Fibroblast of villous mesenchyme (primary cell): ENCODE data around the gene MFAP4. TPM values are rescaled to one million over a fixed set of nuclear protein-coding genes. Genes with fewer than 3 reads are reported as not detected.

Experiments used
- DNase-seq: peaks from one replicate; pipeline ENCODE4 v3.0.0-alpha.2; 2010; ENCODE audit warnings: low read depth
- H3K4me3 ChIP-seq: 2 replicates; pipeline ENCODE4 v1.5.1; 2011; ENCODE audit warnings: low read depth, mild to moderate bottlenecking, low read length
- CTCF ChIP-seq: IDR thresholded peaks from 2 replicates; pipeline ENCODE4 v1.5.1; 2012; ENCODE audit warnings: low read depth, mild to moderate bottlenecking, low read length; ENCODE audit not compliant: insufficient read depth
- total RNA-seq: library from RNA; depleted of rRNA; stranded (reverse); fragments of >200 nt; gene quantifications from 2 replicates; pipeline ENCODE4 v1.2.3, GENCODE V29; 2012

MFAP4 gene
- total RNA-seq, 1 donor, result 17.7 TPM

DNA sequence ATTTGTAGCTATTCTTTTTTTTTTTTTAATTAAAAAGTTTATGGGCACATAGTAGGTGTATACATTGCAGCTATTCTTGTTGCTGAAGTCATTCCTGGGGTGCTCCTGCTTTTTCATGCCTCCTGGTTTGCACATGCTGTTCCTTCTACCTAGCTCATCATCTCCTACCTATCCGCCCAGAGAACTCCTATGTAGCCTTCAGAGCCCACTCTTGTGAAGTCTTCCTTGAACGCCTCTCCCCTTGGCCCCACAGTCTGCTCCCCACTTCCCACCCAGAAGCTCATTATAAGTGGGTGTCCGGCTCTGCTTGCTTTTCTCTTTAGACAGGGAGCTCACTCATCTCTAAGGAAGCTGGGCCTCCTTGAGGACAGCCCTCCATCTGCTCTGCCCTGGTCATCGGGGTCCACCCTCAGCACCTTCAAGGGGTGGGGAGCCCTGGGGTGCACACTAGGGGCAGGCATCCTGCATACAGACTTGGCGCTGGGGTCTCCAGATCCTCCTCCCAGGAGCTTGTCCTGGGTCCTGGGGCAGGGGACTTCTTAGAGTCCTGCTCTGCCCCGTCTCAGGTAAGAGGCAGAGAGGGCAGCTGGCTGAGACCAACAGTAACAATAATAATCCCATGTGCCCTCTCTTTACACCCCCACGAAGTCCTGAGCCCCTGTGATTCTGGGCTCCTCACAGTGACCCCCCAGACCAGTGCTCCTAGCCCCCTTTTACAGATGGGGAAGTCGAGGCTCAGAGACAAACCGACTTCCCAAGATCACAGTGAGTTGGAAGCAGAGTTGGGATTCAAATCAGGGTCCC lies 21.0 kb downstream of the MFAP4 start:
- no peak overlapping the region for H3K4me3 ChIP-seq
- TF ChIP-seq CTCF, result no peak
- DNase-seq, result no peak

DNA sequence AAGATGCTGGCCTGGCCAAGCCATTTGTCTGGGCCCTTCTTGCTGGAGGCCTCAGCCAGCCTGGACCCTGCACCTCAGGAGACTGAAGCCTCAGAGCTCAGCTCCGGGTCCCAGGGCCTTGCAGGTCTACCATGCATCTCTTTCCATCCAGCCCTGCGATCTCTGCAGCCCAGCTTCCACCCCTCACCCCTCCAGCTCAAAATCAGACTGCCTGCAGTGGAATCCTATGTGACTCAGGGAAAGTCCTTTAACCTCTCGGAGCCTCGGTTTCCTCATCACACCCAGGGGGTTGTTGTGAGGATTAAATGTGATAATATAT lies 21.5 kb downstream of the MFAP4 start:
- DNase-seq, result no peak
- no peak for TF ChIP-seq CTCF

GRCh38 chr17:19364699-19365498 lies 22.1 kb downstream of the MFAP4 start:
- TF ChIP-seq CTCF, result no peak
- H3K4me3 ChIP-seq, result no peak overlapping the region
- no peak for DNase-seq

More for the DNA sequence above, 21.5 kb downstream of the MFAP4 start:
- H3K4me3 ChIP-seq, result no peak overlapping the region

- H3K4me3 ChIP-seq, result no peak overlapping the region
- DNase-seq, result no peak
Observed at GRCh38 chr17:19363460-19364035, 23.4 kb downstream of the MFAP4 start.

GRCh38 chr17:19363114-19363438 lies 23.9 kb downstream of the MFAP4 start:
- DNase-seq, result no peak
- H3K4me3 ChIP-seq, result peak overlapping the region; percentile 82
- TF ChIP-seq CTCF, result no peak

More at GRCh38 chr17:19363460-19364035, 23.4 kb downstream of the MFAP4 start:
- TF ChIP-seq CTCF, result no peak

- peak; percentile 71 for TF ChIP-seq CTCF
- peak; percentile 94 for DNase-seq
- H3K4me3 ChIP-seq, result peak within 1 kb of the TSS; percentile 82
Observed at GRCh38 chr17:19362277-19363113, 24.5 kb downstream of the MFAP4 start, which contains the start of gene B9D1. TSS of gene B9D1 (minus strand) at chr17:19362723. CDS start at chr17:19362569, 154 bp downstream.
